HG02610 (cell line): ENCODE measurements around the gene CENPL.
"Not testable (repeated sequence)": the region's sequence is repeated elsewhere in the genome, so short reads cannot be mapped to it uniquely, and the experiment has no call there.

Experiments
- ATAC-seq: cut with Tn5 transposase; IDR thresholded peaks from one replicate; pipeline ENCODE4 v1.9.1; 2021; ENCODE audit warnings: mild to moderate bottlenecking, moderate library complexity; ENCODE audit not compliant: unreplicated experiment

Gene CENPL

DNA sequence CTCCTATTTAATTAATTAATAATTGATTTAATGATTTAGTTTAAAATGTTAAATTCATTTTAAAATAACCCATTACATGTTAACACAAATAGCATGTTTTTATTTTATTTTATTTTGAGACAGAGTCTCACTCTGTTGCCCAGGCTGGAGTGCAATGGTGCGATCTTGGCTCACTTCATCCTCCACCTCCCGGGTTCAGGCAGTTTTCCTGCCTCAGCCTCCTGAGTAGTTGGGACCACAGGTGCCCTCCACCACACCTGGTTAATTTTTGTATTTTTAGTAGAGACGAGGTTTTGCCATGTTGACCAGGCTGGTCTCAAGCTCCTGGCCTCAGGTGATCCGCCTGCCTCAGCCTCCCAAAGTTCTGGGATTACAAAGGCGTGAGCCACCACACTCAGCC is 34.9 kb upstream of the CENPL start:
- ATAC-seq: not testable (repeated sequence)

DNA sequence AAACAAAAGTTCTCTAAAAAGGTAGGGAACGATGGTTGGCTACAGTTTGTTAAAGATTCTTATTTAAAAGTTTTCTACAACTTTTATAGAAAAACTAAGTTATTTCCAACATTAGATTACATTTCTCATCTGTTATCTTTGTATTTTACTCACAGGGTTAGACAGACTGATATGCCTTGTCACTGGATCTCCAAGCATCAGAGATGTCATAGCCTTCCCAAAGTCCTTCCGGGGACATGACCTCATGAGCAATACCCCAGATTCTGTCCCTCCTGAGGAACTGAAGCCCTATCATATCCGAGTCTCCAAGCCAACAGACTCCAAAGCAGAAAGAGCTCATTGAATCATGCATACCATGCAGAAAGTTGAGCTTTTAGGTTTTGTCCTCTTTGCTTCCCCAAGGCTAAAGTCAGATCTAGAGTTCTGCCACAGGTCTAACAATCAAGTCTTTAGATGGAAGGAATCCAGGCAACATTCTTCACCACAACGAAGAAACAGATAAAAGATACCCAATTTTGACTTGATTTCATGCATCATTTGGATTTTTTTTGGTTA is 32.8 kb upstream of the CENPL start:
- no peak for ATAC-seq

DNA sequence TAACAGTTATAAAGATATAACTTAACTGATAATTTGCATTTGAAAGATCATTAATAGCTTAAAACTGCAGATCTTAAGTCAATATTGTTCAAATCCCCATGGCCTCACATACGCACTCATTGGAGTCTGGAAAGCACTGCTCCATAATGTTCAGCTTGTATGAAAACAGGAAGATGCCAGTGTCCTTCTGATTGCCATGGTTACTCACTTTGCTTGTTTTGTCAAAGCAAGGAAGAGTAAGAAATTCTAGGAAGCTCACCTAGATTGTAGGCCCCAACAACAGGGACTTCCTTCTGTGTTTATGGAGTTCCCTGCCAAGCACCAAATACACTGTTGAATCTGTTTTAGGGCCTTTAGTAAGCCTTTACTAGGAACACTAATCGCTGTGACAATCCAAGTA is 32.2 kb upstream of the CENPL start:
- ATAC-seq: no peak

DNA sequence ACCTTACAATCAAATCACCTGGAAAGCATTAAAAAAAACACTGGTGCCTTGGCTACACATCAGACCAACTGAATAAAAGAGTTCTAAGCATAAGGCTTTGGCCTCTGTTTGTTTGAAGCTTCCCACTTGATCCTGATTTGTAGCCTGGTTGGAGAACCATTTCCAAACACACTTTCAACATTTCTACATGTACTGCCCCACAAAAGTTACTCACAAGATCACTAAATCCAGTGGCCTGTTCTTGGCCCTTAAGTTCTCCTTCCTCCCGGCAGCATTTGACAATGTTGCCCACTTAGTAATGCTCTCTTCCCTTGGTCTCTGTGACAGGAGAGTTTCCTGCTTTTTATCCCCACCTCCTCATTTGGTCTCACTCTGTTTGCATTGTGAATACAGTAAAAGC is 31.3 kb upstream of the CENPL start:
- no peak for ATAC-seq

DNA sequence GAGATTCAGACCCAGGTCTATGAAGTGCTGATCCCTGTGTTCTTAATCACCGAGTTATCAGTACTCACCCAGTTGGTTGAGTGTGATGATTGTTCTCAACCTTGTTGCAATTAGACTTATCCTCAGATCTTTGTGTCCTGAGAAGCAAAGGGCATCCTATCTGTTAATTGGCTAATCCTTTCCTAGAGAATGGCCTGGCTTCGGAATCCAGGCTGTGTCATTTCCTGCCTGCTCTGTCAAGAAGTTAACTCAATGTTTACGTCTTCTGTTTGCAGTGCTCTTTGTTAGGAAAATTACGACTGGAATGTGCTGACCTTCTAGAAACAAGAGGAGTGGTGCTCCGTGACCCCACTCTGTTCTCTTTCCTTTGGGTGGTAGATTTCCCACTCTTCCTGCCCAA is 28.4 kb upstream of the CENPL start:
- no peak for ATAC-seq

DNA sequence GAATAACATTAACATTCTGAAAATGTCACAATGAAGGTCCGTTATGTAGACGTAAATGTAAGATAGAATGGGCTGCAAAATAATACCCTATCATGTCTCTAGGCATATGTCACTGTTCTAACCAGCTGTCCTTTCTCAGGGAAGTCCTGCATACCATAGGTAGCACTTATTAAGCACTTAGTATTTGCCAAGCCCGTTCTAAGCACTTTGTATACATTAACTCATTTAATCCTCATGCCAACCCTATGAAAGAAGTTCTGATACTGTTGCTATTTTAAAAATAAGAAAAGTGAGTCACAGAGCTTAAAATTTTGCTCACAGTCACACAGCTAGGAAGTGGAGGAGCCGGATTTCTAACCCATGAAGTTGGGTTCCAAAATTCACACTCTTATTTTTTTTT is 27.4 kb upstream of the CENPL start:
- ATAC-seq: no peak

DNA sequence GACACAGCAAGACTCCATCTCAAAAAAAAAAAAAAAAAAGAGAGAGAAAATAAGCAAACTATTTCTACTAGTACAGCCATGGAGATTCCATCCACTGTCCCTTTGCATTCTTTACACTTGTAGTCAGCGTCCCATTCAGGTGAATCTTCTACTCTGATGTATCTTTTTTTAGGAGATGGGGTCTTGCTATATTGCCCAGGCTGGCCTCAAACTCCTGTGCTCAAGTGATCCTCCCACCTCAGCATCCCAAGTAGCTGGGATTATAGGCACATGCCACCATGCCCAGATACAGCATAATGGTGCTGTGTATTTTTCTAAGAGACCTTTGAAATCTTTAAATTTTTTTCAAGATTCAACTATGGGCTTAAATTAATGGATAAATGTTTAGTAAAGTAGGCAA is 8.1 kb upstream of the CENPL start:
- ATAC-seq: no peak

DNA sequence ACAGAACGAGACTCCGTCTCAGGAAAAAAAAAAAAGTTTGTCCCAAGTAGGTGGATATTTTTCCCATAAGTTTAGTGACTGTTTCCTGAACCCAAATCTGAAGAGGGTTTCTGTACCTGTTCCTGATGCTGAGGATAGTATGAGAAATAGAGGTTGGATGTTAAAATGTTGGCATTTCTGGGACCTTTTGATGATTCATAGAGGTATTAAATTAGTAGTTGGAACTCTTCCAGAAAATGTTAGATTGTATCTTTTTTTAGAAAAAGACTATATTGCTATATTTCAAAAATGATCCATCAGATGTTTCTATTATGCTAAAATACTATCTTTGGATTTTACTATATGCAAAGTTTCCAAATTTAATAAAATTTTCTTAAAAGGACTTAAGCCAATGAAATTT is 2.9 kb upstream of the CENPL start:
- ATAC-seq: no peak

DNA sequence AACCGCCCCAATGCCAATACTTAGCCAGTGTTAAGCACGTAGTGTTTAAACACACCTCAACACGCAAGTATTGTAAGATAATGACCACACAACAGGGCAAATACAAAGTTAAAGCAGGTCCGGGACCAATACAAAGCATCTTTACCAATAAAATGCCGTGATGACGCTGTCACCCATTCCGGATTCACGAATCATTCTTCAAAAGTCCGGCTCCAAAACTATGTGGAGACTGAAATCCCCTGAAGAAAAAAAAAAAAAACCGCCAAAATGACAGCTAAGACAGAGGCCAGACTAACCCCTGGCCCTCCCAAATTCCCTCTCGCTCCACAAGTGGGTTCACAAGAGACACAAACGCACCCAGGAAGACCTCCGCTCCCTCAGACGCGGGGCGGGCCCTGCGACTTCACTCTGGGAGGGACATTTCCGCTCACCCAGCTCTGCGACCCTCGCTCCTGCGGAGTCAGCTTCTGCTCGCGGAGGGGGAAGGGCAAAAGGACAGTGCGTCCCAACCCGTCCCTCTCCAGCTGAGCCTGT is 835 bp downstream of the CENPL start:
- ATAC-seq: peak; percentile 35

DNA sequence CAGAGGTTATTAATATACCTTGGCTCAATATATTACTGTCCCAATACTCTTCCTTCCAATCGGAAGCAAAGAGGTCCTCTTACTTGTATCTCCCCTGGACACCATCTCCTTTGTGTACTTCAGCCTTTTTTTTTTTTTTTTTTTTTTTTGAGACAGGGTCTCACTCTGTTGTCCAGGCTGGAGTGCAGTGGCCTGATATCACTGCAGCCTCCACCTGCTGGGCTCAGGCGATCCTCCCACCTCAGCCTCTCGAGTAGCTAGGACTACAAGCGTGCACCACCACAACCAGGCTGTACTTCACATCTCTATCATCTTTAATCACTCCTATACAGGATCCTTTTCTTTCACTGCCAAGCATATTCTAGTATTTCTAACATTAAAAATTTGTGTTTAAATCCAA is 3.0 kb downstream of the CENPL start:
- no peak for ATAC-seq

DNA sequence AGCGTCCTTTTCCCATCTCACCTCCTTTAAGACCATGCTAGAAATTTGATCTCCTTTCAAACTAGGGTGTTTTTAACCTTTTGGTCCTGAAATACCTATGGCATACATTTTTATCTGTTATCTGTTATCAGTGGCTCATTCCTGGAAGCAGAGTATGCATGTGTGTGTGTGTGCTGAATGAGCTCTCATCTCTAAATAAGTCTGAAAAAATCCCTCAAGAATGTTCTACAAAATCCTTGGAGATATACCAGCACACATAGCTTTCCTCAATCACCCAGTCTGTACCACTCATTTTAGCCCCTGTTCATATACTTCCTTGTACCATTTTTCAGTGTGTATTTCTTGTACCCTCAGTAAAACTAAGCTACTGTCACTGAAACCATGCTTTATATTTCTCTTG is 6.2 kb downstream of the CENPL start:
- no peak for ATAC-seq

DNA sequence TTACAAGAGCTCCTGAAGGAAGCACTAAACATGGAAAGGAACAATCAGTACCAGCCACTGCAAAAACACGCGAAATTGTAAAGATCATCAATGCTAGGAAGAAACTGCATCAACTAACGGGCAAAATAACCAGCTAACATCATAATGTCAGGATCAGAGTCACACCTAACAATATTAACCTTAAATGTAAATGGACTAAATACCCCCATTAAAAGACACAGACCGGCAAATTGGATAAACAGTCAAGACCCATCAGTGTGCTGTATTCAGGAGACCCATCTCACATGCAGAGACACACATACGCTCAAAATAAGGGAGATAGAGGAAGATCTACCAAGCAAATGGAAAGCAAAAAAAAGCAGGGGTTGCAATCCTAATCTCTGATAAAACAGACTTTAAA is 11.0 kb downstream of the CENPL start:
- ATAC-seq: not testable (repeated sequence)

DNA sequence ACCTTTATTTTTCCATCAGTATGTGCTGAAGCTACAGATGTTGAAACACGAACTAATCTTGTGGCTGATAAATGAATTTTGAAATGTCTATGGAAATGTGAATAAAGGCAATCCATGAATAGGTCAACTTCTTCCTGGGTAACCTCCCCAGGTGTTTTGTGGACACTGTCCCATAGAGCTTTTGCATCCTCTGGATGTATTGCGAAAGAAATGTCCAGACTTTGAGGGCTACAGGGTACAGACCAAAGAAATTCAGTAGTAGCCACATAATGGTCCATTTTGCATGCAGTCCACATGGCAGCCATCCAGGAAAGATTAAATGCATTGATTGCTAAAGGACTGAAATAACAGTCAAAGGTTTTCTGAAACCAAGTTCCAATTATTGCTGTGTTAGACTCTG is 21.7 kb downstream of the CENPL start:
- ATAC-seq: no peak

DNA sequence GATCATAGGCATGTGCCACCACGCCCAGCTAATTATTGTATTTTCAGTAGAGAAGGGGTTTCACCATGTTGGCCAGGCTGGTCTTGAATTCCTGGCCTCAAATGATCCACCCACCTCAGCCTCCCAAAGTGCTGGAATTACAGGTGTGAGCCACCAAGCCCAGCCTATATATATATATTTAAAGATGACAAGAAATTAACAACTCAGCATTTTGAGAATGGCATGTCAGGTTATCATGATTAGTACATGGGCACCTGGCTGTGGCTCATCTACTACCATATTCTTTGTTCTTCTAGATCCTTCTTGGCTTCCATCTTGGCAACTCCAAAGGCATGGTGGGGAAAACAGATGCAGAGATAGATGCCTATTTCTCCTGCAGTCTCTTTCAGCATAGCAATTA is 24.7 kb downstream of the CENPL start:
- not testable (repeated sequence) for ATAC-seq

DNA sequence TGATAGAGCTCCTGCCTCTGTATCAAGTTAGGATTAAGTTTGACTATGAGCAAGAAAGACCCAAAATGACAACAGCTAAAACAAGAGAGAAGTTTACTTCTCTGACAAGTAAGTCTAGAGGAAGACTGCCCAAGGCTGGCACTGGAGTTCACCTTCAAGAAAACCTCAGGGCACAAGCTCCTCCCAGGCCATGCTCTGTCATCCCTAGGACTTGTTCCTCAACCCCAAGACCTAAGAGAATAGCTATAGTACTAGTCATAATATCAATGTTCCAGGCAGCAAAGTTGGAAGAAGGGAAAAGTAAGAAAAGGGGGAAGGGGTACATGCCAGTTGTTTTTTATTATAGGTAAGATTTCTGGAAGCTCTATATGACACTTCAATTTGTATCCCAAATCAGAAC is 26.6 kb downstream of the CENPL start:
- ATAC-seq: no peak

DNA sequence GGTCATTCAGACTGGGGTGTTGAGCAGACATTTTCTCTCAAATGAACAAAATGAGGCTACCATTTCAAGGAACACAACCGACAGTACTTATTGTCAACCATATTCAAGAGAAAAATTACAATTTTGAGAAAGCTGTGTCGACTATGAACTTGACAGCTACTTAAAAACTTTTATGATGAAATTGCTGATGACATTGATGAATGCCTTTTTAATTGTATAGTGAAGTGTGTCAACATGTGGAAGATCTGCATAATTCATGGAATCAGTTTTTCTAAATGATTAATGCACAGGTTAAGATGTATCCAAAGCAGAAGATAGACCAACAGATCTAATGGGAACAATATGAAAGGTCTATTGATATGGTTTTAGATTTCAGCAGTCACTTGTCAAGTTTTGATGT is 34.8 kb downstream of the CENPL start:
- no peak for ATAC-seq

DNA sequence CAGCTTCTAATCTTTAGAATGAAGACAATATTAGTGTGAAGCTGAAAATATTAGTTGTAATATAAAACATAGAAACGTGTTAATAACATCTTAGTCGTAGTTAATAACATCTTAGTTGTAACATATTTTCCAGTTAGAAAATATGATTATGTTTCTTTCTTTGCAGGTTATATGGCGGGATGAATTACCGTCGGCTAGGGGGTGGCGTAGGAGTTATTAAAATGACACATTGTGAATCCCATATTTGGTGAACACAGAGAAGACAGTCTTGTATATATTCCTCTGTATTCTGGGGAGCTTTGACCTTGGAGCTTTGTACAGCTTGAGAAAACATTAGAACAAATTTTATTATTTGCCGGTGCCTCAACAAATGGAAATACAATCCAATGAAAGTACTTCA is 39.7 kb downstream of the CENPL start:
- ATAC-seq: no peak

DNA sequence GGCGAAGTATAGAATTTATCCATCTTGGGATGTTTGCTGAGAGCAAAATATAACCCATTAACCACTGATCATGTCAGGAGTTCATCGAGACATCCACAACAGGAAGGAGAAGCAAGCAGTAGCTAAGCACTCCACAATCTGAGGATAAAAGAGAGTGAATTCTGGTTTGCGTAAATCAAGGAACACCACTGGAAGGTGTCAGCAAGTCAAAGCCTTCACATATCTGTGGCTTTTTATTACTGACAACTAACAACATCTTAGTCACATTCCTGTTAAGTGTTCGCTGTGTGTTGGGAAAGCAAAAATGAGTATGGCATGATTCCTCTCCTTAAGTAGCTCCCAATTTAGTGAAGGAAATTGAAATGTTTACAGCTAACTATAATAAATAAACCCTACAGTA is 44.7 kb downstream of the CENPL start:
- ATAC-seq: no peak

DNA sequence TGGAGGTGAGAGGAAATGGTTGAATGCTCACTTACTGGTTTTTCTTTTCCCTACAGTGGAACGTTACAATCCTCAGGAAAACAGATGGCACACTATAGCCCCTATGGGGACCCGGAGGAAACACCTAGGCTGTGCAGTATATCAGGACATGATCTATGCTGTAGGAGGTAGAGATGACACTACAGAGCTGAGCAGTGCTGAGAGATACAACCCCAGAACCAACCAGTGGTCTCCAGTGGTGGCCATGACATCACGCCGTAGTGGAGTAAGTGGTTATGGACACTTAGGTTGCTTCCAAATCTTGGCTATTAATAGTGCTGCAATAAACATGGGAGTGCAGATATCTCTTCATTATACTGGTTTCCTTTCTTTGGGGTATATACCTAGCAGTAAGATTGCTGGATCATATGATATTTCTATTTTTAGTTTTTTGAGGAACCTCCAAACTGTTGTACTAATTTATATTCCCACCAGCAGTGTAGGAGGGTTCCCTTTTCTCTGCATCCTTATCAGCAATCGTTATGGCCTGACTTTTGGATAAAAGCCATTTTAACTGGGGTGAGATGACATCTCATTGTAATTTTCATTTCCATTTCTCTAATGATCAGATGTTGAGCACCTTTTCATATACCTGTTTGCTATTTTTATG is 49.0 kb downstream of the CENPL start:
- ATAC-seq: no peak

DNA sequence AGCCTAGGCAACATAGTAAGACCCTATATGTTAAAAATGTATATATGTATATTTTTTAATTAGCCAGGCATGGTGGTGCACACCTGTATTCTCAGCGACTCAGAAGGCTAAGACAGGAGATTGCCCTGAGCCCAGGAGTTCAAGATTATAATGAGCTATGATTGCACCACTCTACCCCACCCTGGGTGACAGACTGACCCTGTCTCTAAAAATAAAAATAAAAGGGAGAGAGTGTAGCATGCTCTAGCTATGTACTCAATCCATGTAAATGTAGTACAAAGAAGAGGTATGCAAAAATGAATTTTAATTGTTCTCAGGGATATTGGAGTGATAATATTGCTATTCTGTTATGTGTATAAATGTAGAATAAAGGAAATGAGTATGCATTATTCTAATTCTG is 53.1 kb downstream of the CENPL start:
- no peak for ATAC-seq

DNA sequence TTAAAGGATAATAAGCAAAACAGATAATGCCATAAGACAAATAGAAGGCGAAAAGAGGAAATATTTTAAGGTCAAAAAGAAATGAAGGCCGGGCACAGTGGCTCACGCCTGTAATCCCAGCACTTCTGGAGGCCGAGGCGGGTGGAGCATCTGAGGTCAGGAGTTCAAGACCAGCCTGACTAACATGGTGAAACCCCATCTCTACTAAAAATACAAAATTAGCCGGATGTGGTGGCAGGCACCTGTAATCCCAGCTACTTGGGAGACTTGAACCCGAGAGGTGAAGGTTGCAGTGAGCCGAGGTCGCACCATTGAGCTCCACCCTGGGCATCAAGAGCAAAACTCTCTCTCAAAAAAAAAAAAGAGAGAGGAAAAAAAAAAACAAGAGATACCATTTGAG is 54.4 kb downstream of the CENPL start:
- not testable (repeated sequence) for ATAC-seq

DNA sequence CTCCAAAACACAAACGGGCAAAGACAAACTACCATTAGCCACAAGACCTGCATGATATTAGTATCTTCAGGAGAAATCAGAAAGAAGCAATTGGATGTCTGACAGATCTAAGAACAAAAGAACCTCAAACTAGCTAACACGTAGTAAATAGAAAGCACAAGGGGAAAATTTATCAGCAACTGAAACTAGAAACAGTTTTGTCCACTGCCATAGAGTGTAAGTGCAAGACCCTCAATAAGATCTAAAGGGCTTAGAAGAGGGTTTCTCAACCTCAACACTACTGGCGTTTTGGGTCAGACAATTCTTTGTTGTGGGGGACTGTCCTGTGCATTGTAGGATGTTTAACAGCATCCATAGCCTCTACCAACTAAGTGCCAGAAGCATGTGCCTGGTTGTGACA is 55.9 kb downstream of the CENPL start:
- ATAC-seq: no peak

DNA sequence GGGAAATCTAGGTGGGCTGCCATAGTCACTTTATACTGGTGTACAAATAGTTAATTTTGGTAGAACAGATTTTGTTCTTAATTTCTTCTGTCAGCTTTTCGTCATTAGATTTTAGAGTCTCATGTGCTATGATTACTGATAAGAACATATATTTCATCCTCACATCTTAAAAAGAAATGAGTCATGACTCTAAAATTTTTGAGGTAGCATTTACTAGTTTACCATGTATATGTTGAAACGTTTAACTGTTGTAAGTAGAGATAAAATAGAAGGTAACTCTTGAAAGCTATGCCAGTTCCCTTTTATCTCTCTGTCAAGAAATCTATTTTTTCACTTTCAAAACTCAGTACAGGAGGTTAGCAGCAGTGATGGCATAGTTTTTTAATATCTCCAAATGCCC is 56.5 kb downstream of the CENPL start:
- ATAC-seq: no peak
